Panc1 (cell line): ENCODE measurements around the gene TUBB1. TPM values are rescaled to one million over a fixed set of nuclear protein-coding genes. Genes with fewer than 3 reads are reported as not detected.

ENCODE experiments used
- ATAC-seq: fragments of 200-7000 bp; cut with Tn5 transposase; 2 replicates; pipeline ENCODE4 v1.9.1; 2020; ENCODE audit warnings: mild to moderate bottlenecking, moderate library complexity
- BruUV-seq: library from RNA; stranded (reverse); fragments of 400-500 nt; replicated peaks from 2 replicates; lab custom pipeline; 2021; lab: Mats Ljungman, UMichigan
- CTCF ChIA-PET: fragments of 300-600 bp; sonication (Branson Sonifier 250); formaldehyde crosslinking; loops from one replicate; lab custom pipeline; 2022; ENCODE audit warnings: antibody characterized with exemption; lab: Charles Lee
- POLR2A ChIA-PET: fragments of 300-600 bp; sonication (Branson Sonifier 250); formaldehyde crosslinking; loops from one replicate; lab custom pipeline; 2022; ENCODE audit warnings: antibody characterized with exemption; lab: Charles Lee
- DNase-seq: peaks from one replicate; pipeline ENCODE4 v3.0.0-alpha.2; 2010; ENCODE audit warnings: low read depth, low spot score
- H3K27ac ChIP-seq: 2 replicates; pipeline ENCODE4 v1.5.1; 2011; ENCODE audit warnings: mild to moderate bottlenecking, low read length, inconsistent platforms
- H3K27me3 ChIP-seq: fragments of 200-500 bp; sonication (Bioruptor generic); 2 replicates; pipeline ENCODE4 v1.6.0; 2014; ENCODE audit warnings: low read length, inconsistent platforms; ENCODE audit not compliant: control insufficient read depth, insufficient read depth
- H3K36me3 ChIP-seq: fragments of 200-500 bp; sonication (Bioruptor generic); 2 replicates; pipeline ENCODE4 v1.5.1; 2014; ENCODE audit warnings: inconsistent platforms, mild to moderate bottlenecking, low read length, moderate library complexity; ENCODE audit not compliant: control insufficient read depth, insufficient read depth
- H3K4me1 ChIP-seq: 2 replicates; pipeline ENCODE4 v1.5.1; 2011; ENCODE audit warnings: inconsistent platforms, mild to moderate bottlenecking, low read length, moderate library complexity; ENCODE audit not compliant: control insufficient read depth, insufficient read depth
- H3K4me3 ChIP-seq, 2 experiments: 2 replicates each; pipeline ENCODE4 v1.5.1; 2011 to 2012; ENCODE audit warnings: low read depth in 2 of 2, low read length in 2 of 2, mild to moderate bottlenecking in 2 of 2, inconsistent platforms in 1 of 2, moderate library complexity in 1 of 2
- H3K9me3 ChIP-seq: fragments of 200-500 bp; sonication (Bioruptor generic); 2 replicates; pipeline ENCODE4 v1.5.1; 2014; ENCODE audit warnings: low read depth, mild to moderate bottlenecking, inconsistent platforms, low read length, moderate library complexity; ENCODE audit not compliant: control insufficient read depth, insufficient read depth
- CTCF ChIP-seq: fragments of 450-650 bp; IDR thresholded peaks from 2 replicates; pipeline ENCODE4 v1.5.1; 2017; ENCODE audit warnings: mild to moderate bottlenecking
- POLR2AphosphoS5 ChIP-seq: IDR thresholded peaks from 2 replicates; pipeline ENCODE4 v1.6.1; 2012; ENCODE audit warnings: mild to moderate bottlenecking, low read depth, low read length, moderate library complexity
- REST ChIP-seq, 2 experiments: IDR thresholded peaks; 2 replicates each; pipeline ENCODE4 v1.6.1; 2011 to 2012; ENCODE audit warnings: low read depth in 2 of 2, control low read depth in 1 of 2, low read length in 1 of 2, mild to moderate bottlenecking in 1 of 2, moderate library complexity in 1 of 2; ENCODE audit not compliant: insufficient read depth in 1 of 2
- SIN3A ChIP-seq: IDR thresholded peaks from 2 replicates; pipeline ENCODE4 v1.6.1; 2012; ENCODE audit warnings: low read depth, mild to moderate bottlenecking, low read length, moderate library complexity, borderline replicate concordance; ENCODE audit not compliant: insufficient read depth
- TCF7L2 ChIP-seq: IDR thresholded peaks from 2 replicates; pipeline ENCODE4 v1.6.1; 2011; ENCODE audit warnings: mild to moderate bottlenecking, low read depth, low read length, inconsistent platforms
- in situ Hi-C: cut with HindIII; loops from 2 replicates; pipeline ENCODE4 v1.10.0; 2016; ENCODE audit warnings: low sequenced_read_pairs, low pct_unique_long_range_greater_than_20kb
- intact Hi-C: fragments of 100-400 bp; cut with micrococcal nuclease; formaldehyde crosslinking; loops from one replicate; pipeline ENCODE4 v1.10.0; 2022; ENCODE audit not compliant: unreplicated experiment
- total RNA-seq: library from RNA; stranded (reverse); gene quantifications from one replicate; pipeline ENCODE4 v1.2.1, GENCODE V29; 2021; ENCODE audit not compliant: unreplicated experiment

Gene TUBB1
- total RNA-seq, 1 experiment from 2014 or later: not detected

GRCh38 chr20:58978351-58979190 is 40.7 kb upstream of the TUBB1 start:
- ChIA-PET CTCF (no interaction called here), POLR2A (interaction anchor here (0.5 to 0.7 kb wide), 3 partner anchors 18 to 1394 kb away, joined by 4 to 7 read pairs (median 4); no protein-coding TSS in a partner anchor)
- Histone ChIP-seq H3K9me3 (no peaks in the 10 kb centered on the region), H3K4me3 (no peak overlapping the region), H3K27me3 (no peaks in the 10 kb centered on the region), H3K4me1 (peaks cover 7% of the 10 kb centered on the region; the same call in 1 of the 2 replicates), H3K27ac (no peak overlapping the region), H3K36me3 (peaks cover 3% of the 10 kb centered on the region; the same call in 1 of the 2 replicates)
- DNase-seq (no peak), ATAC-seq (no peak)
- intact Hi-C loops (no loop called here), in situ Hi-C loops (no loop called here)
- no peak for TF ChIP-seq POLR2AphosphoS5
- no peak for TF ChIP-seq CTCF
- TF ChIP-seq TCF7L2: no peak
- no peak for TF ChIP-seq REST (IDR thresholded peaks at IDR 0.05; ENCODE audit: insufficient read depth in 1 of 2, low read depth in 2 of 2, low read length in 1 of 2)
- no peak for TF ChIP-seq SIN3A
- BruUV-seq: no TSS peak

GRCh38 chr20:58980711-58981627 is 38.3 kb upstream of the TUBB1 start, which contains the start of gene NELFCD:
NELFCD (plus strand) TSS chr20:58981256; CDS start chr20:58981310, 54 bp downstream.
- ChIA-PET CTCF (no interaction called here), POLR2A (interaction anchor here (0.6 kb wide), 1 partner anchor 295 kb away, joined by 4 read pairs; no protein-coding TSS in a partner anchor)
- TF ChIP-seq SIN3A: peak; percentile 58; the same call in 1 of the 2 replicates
- TF ChIP-seq TCF7L2: peak; percentile 100
- TF ChIP-seq REST (IDR thresholded peaks at IDR 0.05; ENCODE audit: insufficient read depth in 1 of 2, low read depth in 2 of 2, low read length in 1 of 2): no peak
- peak; percentile 73 for TF ChIP-seq POLR2AphosphoS5
- no peak for TF ChIP-seq CTCF
- Histone ChIP-seq H3K4me1 (peaks cover 10% of the 10 kb centered on the region; the same call in 1 of the 2 replicates), H3K4me3 (peak within 1 kb of the TSS; percentile 88 to 96), H3K36me3 (peaks cover 3% of the 10 kb centered on the region; the same call in 1 of the 2 replicates), H3K27me3 (no peaks in the 10 kb centered on the region), H3K27ac (peak within 1 kb of the TSS; percentile 91), H3K9me3 (no peaks in the 10 kb centered on the region)
- ATAC-seq (peak; percentile 97), DNase-seq (peak; percentile 17)
- no TSS peak for BruUV-seq
- intact Hi-C loops (loop anchor here (10.0 kb wide), 1 partner anchor 86 kb away; no protein-coding TSS in a partner anchor), in situ Hi-C loops (no loop called here)
